ENCODE measurements around the gene HSD3B2.
A peak's percentile ranks its signal among the peaks of the same experiment; 100 is the strongest.

- TF ChIP-seq, protein P1, sequence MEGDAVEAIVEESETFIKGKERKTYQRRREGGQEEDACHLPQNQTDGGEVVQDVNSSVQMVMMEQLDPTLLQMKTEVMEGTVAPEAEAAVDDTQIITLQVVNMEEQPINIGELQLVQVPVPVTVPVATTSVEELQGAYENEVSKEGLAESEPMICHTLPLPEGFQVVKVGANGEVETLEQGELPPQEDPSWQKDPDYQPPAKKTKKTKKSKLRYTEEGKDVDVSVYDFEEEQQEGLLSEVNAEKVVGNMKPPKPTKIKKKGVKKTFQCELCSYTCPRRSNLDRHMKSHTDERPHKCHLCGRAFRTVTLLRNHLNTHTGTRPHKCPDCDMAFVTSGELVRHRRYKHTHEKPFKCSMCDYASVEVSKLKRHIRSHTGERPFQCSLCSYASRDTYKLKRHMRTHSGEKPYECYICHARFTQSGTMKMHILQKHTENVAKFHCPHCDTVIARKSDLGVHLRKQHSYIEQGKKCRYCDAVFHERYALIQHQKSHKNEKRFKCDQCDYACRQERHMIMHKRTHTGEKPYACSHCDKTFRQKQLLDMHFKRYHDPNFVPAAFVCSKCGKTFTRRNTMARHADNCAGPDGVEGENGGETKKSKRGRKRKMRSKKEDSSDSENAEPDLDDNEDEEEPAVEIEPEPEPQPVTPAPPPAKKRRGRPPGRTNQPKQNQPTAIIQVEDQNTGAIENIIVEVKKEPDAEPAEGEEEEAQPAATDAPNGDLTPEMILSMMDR (IDR thresholded peaks at IDR 0.05; ENCODE audit: control extremely low read depth in 1 of 3, insufficient read depth in 1 of 3, low read depth in 1 of 3, low read length in 3 of 3): peak; percentile 70 to 80 (median 72)
- TF ChIP-seq RXRA (IDR thresholded peaks at IDR 0.05; ENCODE audit: insufficient read depth, low read depth, low read length) (no peak), EGR1 (IDR thresholded peaks at IDR 0.05; ENCODE audit: borderline replicate concordance, low read depth, low read length) (no peak), POLR2A (IDR thresholded peaks at IDR 0.05; ENCODE audit: control extremely low read depth in 1 of 2, low read depth in 2 of 2, low read length in 2 of 2) (no peak), SP1 (IDR thresholded peaks at IDR 0.05; ENCODE audit: low read depth, low read length) (no peak), RAD21 (IDR thresholded peaks at IDR 0.05 in 1 of 2, conservative IDR thresholded peaks at IDR 0.05 in 1 of 2; ENCODE audit: low read depth in 2 of 2, low read length in 2 of 2) (peak; percentile 46 to 63), POLR2AphosphoS5 (IDR thresholded peaks at IDR 0.05; ENCODE audit: low read depth, low read length) (no peak), E2F6 (IDR thresholded peaks at IDR 0.05) (no peak), ZNF274 (IDR thresholded peaks at IDR 0.05; ENCODE audit: borderline replicate concordance, extremely low read depth, low read length) (no peak), RBBP5 (IDR thresholded peaks at IDR 0.05; ENCODE audit: borderline replicate concordance, low read depth, low read length) (no peak)
- TF ChIP-seq, protein P2, sequence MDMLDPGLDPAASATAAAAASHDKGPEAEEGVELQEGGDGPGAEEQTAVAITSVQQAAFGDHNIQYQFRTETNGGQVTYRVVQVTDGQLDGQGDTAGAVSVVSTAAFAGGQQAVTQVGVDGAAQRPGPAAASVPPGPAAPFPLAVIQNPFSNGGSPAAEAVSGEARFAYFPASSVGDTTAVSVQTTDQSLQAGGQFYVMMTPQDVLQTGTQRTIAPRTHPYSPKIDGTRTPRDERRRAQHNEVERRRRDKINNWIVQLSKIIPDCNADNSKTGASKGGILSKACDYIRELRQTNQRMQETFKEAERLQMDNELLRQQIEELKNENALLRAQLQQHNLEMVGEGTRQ (IDR thresholded peaks at IDR 0.05; ENCODE audit: low read length): no peak
Measured at GRCh38 chr1:119448127-119448511, 33.2 kb downstream of the HSD3B2 start.

All from H1 (cell line).